ENCODE data around the gene NR5A2. TPM values are rescaled to one million over a fixed set of nuclear protein-coding genes. Genes with fewer than 3 reads are reported as not detected.

The NR5A2 gene
- total RNA-seq, 4 donors from 2014 or later, result 3.7 to 19.1 (median 11.3) TPM

DNA sequence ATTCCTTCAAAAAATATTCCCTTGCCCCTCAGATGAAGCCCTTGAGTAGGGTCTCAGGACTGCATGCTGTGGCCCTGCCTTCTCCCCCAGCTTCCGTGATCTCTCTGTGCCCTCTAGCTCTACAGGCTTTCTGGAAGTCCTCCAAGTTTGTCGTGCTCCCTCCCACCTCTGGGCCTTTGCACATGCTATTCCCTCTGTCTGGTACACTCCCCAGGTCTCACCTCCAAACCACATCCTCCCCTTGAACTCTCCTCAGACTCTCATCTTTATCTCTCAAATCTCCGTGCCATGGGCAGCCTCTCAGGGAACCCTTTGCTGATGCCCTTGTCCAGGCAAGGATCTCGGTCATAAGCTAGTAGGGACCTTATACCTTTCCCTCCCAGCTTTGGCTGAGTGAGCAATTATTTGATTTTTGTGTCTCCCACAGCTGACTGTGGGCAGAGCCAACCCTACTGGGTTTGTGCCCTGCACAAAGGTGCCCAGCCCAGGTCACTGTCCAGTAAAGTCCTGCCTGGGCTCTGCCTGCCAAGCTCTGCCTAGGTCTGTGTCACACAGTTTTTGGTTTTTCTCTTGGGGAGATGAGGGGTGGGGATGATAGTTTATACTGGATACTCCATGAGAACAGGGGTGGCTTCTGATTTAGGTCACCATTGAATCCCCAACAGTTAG is 194.2 kb downstream of the NR5A2 start:
- TF ChIP-seq, protein P1, sequence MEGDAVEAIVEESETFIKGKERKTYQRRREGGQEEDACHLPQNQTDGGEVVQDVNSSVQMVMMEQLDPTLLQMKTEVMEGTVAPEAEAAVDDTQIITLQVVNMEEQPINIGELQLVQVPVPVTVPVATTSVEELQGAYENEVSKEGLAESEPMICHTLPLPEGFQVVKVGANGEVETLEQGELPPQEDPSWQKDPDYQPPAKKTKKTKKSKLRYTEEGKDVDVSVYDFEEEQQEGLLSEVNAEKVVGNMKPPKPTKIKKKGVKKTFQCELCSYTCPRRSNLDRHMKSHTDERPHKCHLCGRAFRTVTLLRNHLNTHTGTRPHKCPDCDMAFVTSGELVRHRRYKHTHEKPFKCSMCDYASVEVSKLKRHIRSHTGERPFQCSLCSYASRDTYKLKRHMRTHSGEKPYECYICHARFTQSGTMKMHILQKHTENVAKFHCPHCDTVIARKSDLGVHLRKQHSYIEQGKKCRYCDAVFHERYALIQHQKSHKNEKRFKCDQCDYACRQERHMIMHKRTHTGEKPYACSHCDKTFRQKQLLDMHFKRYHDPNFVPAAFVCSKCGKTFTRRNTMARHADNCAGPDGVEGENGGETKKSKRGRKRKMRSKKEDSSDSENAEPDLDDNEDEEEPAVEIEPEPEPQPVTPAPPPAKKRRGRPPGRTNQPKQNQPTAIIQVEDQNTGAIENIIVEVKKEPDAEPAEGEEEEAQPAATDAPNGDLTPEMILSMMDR (IDR thresholded peaks at IDR 0.05), result no peak
- DNase-seq (ENCODE audit: low spot score), result no peak
- ATAC-seq (ENCODE audit: low FRiP score), result no peak

DNA sequence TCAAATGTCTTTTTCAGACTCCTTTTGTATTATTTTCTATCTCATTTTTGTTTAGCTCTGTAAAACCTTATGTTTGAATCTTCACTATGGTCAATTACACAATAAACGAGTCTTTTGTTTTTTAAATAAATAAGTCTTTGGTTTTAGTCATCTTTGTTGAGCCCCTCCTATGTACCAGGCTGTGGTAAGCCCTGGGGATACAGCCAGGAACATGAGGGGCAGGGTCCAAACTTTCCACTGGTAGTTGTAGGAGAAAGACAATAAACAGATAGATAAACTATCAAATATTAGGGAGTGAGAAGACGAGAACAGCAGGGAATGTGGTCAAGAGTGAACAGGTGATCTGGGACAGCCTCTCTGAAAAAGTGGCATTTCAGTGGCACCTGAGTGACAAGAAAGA is 195.7 kb downstream of the NR5A2 start:
- DNase-seq (ENCODE audit: low spot score) (no peak), ATAC-seq (ENCODE audit: low FRiP score) (no peak)
- TF ChIP-seq, protein P1 (IDR thresholded peaks at IDR 0.05), result no peak

DNA sequence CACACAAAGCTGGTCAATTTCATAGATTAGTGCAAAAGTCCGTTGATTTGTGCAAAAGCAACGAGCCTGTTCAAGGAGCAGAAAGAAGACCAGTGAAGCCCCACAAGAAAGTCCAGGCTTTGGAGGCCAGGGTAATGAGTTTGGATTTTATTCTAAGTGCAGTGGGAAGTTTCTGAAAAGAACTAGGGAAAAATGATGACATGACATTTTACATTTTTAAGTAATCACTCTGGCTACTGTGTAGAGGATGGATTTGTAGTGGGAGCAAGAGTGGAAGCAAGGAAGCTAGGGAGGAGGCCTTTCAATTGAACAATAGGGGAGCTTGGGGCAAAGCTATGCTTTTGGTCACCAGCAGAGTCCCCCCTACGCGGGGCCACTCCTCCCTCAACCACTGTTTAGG is 196.1 kb downstream of the NR5A2 start:
- ATAC-seq (ENCODE audit: low FRiP score) (no peak), DNase-seq (ENCODE audit: low spot score) (no peak)
- TF ChIP-seq, protein P1 (IDR thresholded peaks at IDR 0.05), result no peak

DNA sequence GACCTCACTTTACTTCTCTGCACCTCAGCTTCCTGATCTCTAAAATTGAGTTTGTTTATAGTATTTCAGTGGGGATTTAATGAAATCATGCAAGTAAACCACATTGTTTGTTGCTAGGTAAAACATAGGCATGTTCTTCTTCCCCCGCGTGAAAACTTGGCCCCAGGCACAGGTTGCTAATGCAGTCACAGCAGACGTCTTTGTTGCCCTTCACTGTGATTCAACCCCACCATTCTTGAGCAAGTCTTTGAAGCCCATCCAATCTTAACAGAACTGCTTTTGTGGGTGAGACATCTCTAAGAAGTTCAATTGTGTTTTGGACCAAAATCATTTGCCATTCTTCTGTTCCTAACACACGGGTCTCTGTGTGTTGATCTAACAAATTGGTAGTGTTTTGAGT is 196.8 kb downstream of the NR5A2 start:
- no peak for ATAC-seq (ENCODE audit: low FRiP score)

DNA sequence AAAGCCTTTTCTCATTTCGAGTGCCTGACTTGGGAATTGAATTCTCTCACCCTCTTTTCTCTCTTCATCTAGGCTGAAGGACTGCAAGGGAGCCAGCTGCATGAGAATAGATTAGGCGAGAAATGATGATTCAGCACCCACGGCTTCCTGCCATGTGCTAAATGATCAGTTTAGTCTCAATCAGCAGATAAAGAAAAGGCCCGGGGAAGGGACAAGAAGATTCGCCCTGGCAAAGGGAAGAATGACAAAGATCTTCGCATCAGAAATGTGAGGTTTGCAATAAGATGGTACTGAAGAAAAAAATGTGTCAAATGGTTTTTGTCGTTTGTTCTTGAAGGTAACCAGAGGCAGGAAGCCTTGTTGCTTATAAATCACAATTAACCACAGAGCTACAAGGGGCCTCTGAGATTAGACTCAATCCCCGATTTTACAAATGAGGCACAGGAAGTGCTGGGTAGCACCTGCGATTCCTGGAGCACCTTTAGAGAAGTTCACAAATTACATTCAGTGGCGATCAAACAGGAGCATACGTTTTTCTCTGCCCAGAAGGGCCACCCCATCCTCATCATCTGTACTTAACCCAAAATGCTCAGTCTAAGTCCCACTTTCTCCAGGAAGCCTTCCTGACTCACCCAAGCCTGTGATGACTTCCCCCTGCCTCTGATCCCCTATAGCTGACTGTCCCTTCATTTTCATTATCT is 198.9 kb downstream of the NR5A2 start:
- DNase-seq (ENCODE audit: low spot score), result no peak
- ATAC-seq (ENCODE audit: low FRiP score), result no peak
- TF ChIP-seq, protein P1 (IDR thresholded peaks at IDR 0.05), result no peak

More for the DNA sequence above, 196.8 kb downstream of the NR5A2 start:
- TF ChIP-seq, protein P1 (IDR thresholded peaks at IDR 0.05), result no peak
- DNase-seq (ENCODE audit: low spot score), result no peak

DNA sequence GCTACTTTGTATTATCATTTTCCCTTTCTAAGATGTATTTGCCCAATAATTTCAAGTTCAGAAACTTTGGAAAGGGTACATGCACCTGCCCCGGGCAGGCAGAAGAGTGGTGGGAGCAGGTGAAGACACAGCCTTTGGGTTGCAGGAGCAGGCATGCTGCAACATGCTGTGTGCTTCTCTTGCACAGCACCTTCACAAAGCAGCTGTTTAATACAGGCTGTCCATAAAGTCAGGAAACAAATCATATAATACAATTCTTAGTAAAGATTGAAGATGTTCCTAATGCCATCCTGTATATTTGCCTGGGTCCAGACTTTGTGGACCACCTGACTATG is 199.4 kb downstream of the NR5A2 start:
- ATAC-seq (ENCODE audit: low FRiP score) (no peak), DNase-seq (ENCODE audit: low spot score) (no peak)
- TF ChIP-seq, protein P1 (IDR thresholded peaks at IDR 0.05), result no peak

Small RNA genes lying within 50 kb of the gene (small RNA-seq; reads per million reads assigned to genes)
- gene RNU6-570P, result not detected
- not detected for gene RNU6-609P
- not detected for gene RNU6-716P
